Measurements from ENCODE around the gene SLC6A13. TPM values are rescaled to one million over a fixed set of nuclear protein-coding genes. Genes with fewer than 3 reads are reported as not detected.

The SLC6A13 gene
- total and polyA plus RNA-seq, 2 of the 8 experiments (the other 6 are each of a cell fraction or from before 2014, with no cell fraction given): 0.03 TPM; not detected in 1

DNA sequence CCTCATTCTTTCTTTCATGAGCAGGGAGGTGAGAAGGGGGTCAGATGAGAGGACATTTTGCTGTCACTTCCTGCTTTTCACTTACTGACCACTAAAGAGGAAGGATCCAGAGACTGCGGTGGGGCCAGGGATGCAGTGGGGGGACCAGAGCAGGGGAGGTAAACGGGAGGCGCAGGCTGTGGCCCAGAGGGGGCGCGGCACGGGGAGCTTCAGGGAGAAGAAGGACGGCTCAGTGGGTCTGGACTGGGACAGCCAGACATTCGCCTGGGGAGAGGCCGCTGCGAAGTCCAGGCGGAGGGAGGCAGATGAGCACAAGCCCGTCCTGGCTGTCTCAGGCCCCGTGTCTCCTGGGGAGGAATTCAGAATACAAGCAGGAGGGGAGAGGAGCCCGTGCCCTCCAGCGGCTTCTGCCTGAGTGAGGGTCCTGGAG, 89.9 kb downstream of the SLC6A13 start:
- H3K23ac ChIP-seq (ENCODE audit: insufficient read length): no peak overlapping the region
- H3K9me3 ChIP-seq (ENCODE audit: insufficient read depth in 2 of 2, low read depth in 1 of 2, low read length in 1 of 2): no peaks in the 10 kb centered on the region
- no peak overlapping the region for H3K4me2 ChIP-seq (ENCODE audit: insufficient read depth in 1 of 2, low read depth in 2 of 2, low read length in 2 of 2)
- H2BK120ac ChIP-seq (replicated peaks; ENCODE audit: low read depth, low read length): no peak overlapping the region
- H4K20me1 ChIP-seq (replicated peaks in 1 of 2; ENCODE audit: control insufficient read depth in 1 of 2, insufficient read depth in 2 of 2, low read length in 2 of 2): no peaks in the 10 kb centered on the region
- no peak overlapping the region for H2BK15ac ChIP-seq (ENCODE audit: low read length)
- H3K4ac ChIP-seq (replicated peaks; ENCODE audit: insufficient read length, low read depth, low read length): no peak overlapping the region
- ChIA-PET CTCF (ENCODE audit: partially characterized antibody) (interaction anchor here (0.9 to 6.6 kb wide), 8 partner anchors 7 to 66 kb away, joined by 3 to 63 read pairs (median 24); no protein-coding TSS in a partner anchor), POLR2A (ENCODE audit: partially characterized antibody) (interaction anchor here (0.6 to 1.7 kb wide), 6 partner anchors 13 to 50 kb away, joined by 3 to 6 read pairs (median 4); no protein-coding TSS in a partner anchor)
- H3K4me1 ChIP-seq (replicated peaks in 1 of 4; ENCODE audit: control insufficient read depth in 3 of 4, insufficient read depth in 4 of 4, low read length in 3 of 4): peaks cover 3 to 26% (median 20%) of the 10 kb centered on the region in 4 experiments
- no peak overlapping the region for H2BK12ac ChIP-seq (ENCODE audit: low read depth, low read length)
- WGBS, 2 experiments (ENCODE audit: extremely low coverage in 1 of 2, insufficient coverage in 1 of 2, insufficient read length in 1 of 2, insufficient replicate concordance in 2 of 2, low coverage in 1 of 2, low lambda C conversion rate in 2 of 2, missing lambda C conversion rate in 1 of 2): 89% methylated on average over 11 of the region's 15 CpGs; no CpG with 5 or more reads in 1 of the 2 experiments
- H3K27me3 ChIP-seq (replicated peaks in 1 of 4; ENCODE audit: control insufficient read depth in 3 of 4, extremely low read depth in 1 of 4, insufficient read depth in 3 of 4, low read length in 3 of 4): peaks cover 0 to 3% (median 2%) of the 10 kb centered on the region in 4 experiments; a peak in 2 of 7 replicates
- H3K79me2 ChIP-seq (ENCODE audit: control insufficient read depth in 1 of 2, insufficient read depth in 2 of 2, low read length in 2 of 2): no peaks in the 10 kb centered on the region
- H4K5ac ChIP-seq (ENCODE audit: insufficient read length, low read depth, low read length): no peak overlapping the region
- no peak overlapping the region for H4K91ac ChIP-seq (replicated peaks; ENCODE audit: insufficient read length, low read length)
- no peaks in the 10 kb centered on the region for H3K79me1 ChIP-seq (ENCODE audit: low read depth, low read length)
- no peak overlapping the region for H3K9ac ChIP-seq (replicated peaks in 1 of 4; ENCODE audit: extremely low read depth in 1 of 4, low read depth in 3 of 4, low read length in 3 of 4)
- H3K4me3 ChIP-seq (ENCODE audit: extremely low read depth in 1 of 4, insufficient read depth in 2 of 4, low read depth in 3 of 4, low read length in 4 of 4): no peak overlapping the region
- H3K27ac ChIP-seq (ENCODE audit: low read depth, low read length): no peak overlapping the region
- H2BK5ac ChIP-seq (ENCODE audit: low read depth, low read length): no peak overlapping the region
- no peaks in the 10 kb centered on the region for H3K23me2 ChIP-seq (ENCODE audit: low read depth, low read length)
- no peak overlapping the region; the same call in 1 of the 2 replicates for H4K8ac ChIP-seq (ENCODE audit: extremely low read depth, insufficient read depth, low read length)
- no peak overlapping the region for H2BK20ac ChIP-seq (ENCODE audit: low read length)
- no peaks in the 10 kb centered on the region for H3K36me3 ChIP-seq (ENCODE audit: control insufficient read depth in 2 of 4, insufficient read depth in 4 of 4, low read length in 3 of 4)
- H3K18ac ChIP-seq (ENCODE audit: extremely low read depth, low read length): no peak overlapping the region
- no peak overlapping the region for H3K56ac ChIP-seq (replicated peaks; ENCODE audit: insufficient read length, low read depth, low read length)
- H3K14ac ChIP-seq (ENCODE audit: insufficient read length): no peak overlapping the region
- no peak for DNase-seq (ENCODE audit: low read depth in 1 of 2, low spot score in 2 of 2)
- FAIRE-seq: no peak
- H2AK5ac ChIP-seq (ENCODE audit: low read depth, low read length): no peak overlapping the region
- TF ChIP-seq CREB1 (IDR thresholded peaks at IDR 0.05): no peak
- no peak for TF ChIP-seq SIN3A (conservative IDR thresholded peaks at IDR 0.05 in 1 of 2, IDR thresholded peaks at IDR 0.05 in 1 of 2; ENCODE audit: low read depth in 1 of 2, low read length in 2 of 2)
- TF ChIP-seq EZH2 (IDR thresholded peaks at IDR 0.05; ENCODE audit: low read depth, low read length, severe bottlenecking): no peak
- TF ChIP-seq SAP30 (IDR thresholded peaks at IDR 0.05; ENCODE audit: insufficient read depth, insufficient replicate concordance, low read length): no peak
- no peak overlapping the region for H2AFZ ChIP-seq (ENCODE audit: low read length)
